HEK293 (cell line): Measurements from ENCODE around the gene NAT8L.

Experiments used
- CTCF ChIA-PET: fragments of 350-600 bp; formaldehyde crosslinking; extraction: SDS; loops from one replicate; lab custom pipeline; 2021; ENCODE audit warnings: antibody characterized with exemption; lab: Yijun Ruan, JAX
- POLR2A ChIA-PET: fragments of 300-600 bp; formaldehyde crosslinking; extraction: SDS; loops from one replicate; lab custom pipeline; 2020; ENCODE audit warnings: antibody characterized with exemption, inconsistent platforms; lab: Yijun Ruan, JAX
- H3K27ac ChIP-seq: fragments of 200-500 bp; sonication (Bioruptor generic); 2 replicates; pipeline ENCODE4 v1.5.1; 2014; ENCODE audit warnings: low read depth, low read length, control low read depth, inconsistent platforms; ENCODE audit errors: extremely low read depth
- H3K36me3 ChIP-seq, 2 experiments: fragments of 200-500 bp in 1 of 2; sonication (Bioruptor generic) in 1 of 2; 1 replicate in 1 of 2; 2 replicates in 1 of 2; pipeline ENCODE4 v1.5.1; 2014 to 2017; ENCODE audit warnings: inconsistent platforms in 2 of 2, low read length in 2 of 2; ENCODE audit not compliant: control insufficient read depth in 2 of 2, insufficient read depth in 1 of 2
- H3K4me1 ChIP-seq: fragments of 200-500 bp; sonication (Bioruptor generic); 2 replicates; pipeline ENCODE4 v1.5.1; 2014; ENCODE audit warnings: mild to moderate bottlenecking, low read length, inconsistent platforms; ENCODE audit not compliant: control insufficient read depth, insufficient read depth
- H3K4me3 ChIP-seq: 2 replicates; pipeline ENCODE4 v1.5.1; 2011; ENCODE audit warnings: low read depth, mild to moderate bottlenecking, control low read depth, low read length, moderate library complexity
- H3K9me3 ChIP-seq: fragments of 200-500 bp; sonication (Bioruptor generic); 2 replicates; pipeline ENCODE4 v1.5.1; 2014; ENCODE audit warnings: low read depth, low read length, inconsistent platforms; ENCODE audit not compliant: control insufficient read depth, insufficient read depth
- GLI4 ChIP-seq: fragments of 450-650 bp; formaldehyde crosslinking; IDR thresholded peaks from 2 replicates; pipeline ENCODE4 v1.5.1; 2016; ENCODE audit warnings: missing biosample characterization, missing genetic modification characterization
- GLIS1 ChIP-seq: fragments of 450-650 bp; formaldehyde crosslinking; IDR thresholded peaks from 2 replicates; pipeline ENCODE4 v1.5.1; 2016; ENCODE audit warnings: missing biosample characterization, missing genetic modification characterization
- KLF10 ChIP-seq: fragments of 450-650 bp; IDR thresholded peaks from 2 replicates; pipeline ENCODE4 v1.5.1; 2018; ENCODE audit warnings: missing biosample characterization, mild to moderate bottlenecking, missing genetic modification characterization
- KLF9 ChIP-seq: fragments of 450-650 bp; formaldehyde crosslinking; IDR thresholded peaks from 2 replicates; pipeline ENCODE4 v1.5.1; 2016; ENCODE audit warnings: missing biosample characterization, missing genetic modification characterization, low read depth
- MZF1 ChIP-seq: fragments of 450-650 bp; formaldehyde crosslinking; IDR thresholded peaks from 2 replicates; pipeline ENCODE4 v1.5.1; 2017; ENCODE audit warnings: missing biosample characterization, missing genetic modification characterization, borderline replicate concordance
- YY1 ChIP-seq: fragments of 450-650 bp; formaldehyde crosslinking; IDR thresholded peaks from 2 replicates; pipeline ENCODE4 v1.5.1; 2018; ENCODE audit warnings: missing biosample characterization, missing genetic modification characterization
- ZBTB10 ChIP-seq: fragments of 450-650 bp; formaldehyde crosslinking; IDR thresholded peaks from 2 replicates; pipeline ENCODE4 v1.5.1; 2016; ENCODE audit warnings: missing biosample characterization, missing genetic modification characterization
- ZBTB7A ChIP-seq: fragments of 450-650 bp; formaldehyde crosslinking; IDR thresholded peaks from 2 replicates; pipeline ENCODE4 v1.5.1; 2016; ENCODE audit warnings: low read depth, missing biosample characterization, missing genetic modification characterization
- ZBTB8A ChIP-seq: fragments of 450-650 bp; formaldehyde crosslinking; IDR thresholded peaks from 2 replicates; pipeline ENCODE4 v1.5.1; 2016; ENCODE audit warnings: missing biosample characterization, missing genetic modification characterization
- ZFP69B ChIP-seq: fragments of 450-650 bp; formaldehyde crosslinking; IDR thresholded peaks from 2 replicates; pipeline ENCODE4 v1.5.1; 2016; ENCODE audit warnings: missing biosample characterization, missing genetic modification characterization
- ZIC2 ChIP-seq: fragments of 450-650 bp; formaldehyde crosslinking; IDR thresholded peaks from 2 replicates; pipeline ENCODE4 v1.5.1; 2016; ENCODE audit warnings: missing biosample characterization, missing genetic modification characterization
- ZNF184 ChIP-seq: fragments of 450-650 bp; IDR thresholded peaks from 2 replicates; pipeline ENCODE4 v1.5.1; 2018; ENCODE audit warnings: missing biosample characterization, mild to moderate bottlenecking, missing genetic modification characterization
- ZNF433 ChIP-seq: fragments of 450-650 bp; formaldehyde crosslinking; IDR thresholded peaks from 2 replicates; pipeline ENCODE4 v1.5.1; 2016; ENCODE audit warnings: missing biosample characterization, missing genetic modification characterization, low read depth
- ZNF48 ChIP-seq: fragments of 450-650 bp; formaldehyde crosslinking; IDR thresholded peaks from 2 replicates; pipeline ENCODE4 v1.5.1; 2016; ENCODE audit warnings: missing biosample characterization, missing genetic modification characterization
- ZNF560 ChIP-seq: fragments of 450-650 bp; formaldehyde crosslinking; IDR thresholded peaks from 2 replicates; pipeline ENCODE4 v1.5.1; 2017; ENCODE audit warnings: missing biosample characterization, missing genetic modification characterization, borderline replicate concordance
- TF ChIP-seq, protein P1 (sequence below): sonication (generic); formaldehyde crosslinking; IDR thresholded peaks from 2 replicates; pipeline ENCODE4 v1.8.1; 2022; ENCODE audit warnings: mild to moderate bottlenecking, moderate library complexity, missing genetic modification reagents
- TF ChIP-seq, protein P2 (sequence below): fragments of 450-650 bp; formaldehyde crosslinking; IDR thresholded peaks from 2 replicates; pipeline ENCODE4 v1.5.1; 2017; ENCODE audit warnings: missing biosample characterization, missing genetic modification characterization
- TF ChIP-seq, protein P3 (sequence below): fragments of 450-650 bp; formaldehyde crosslinking; IDR thresholded peaks from 2 replicates; pipeline ENCODE4 v1.5.1; 2016; ENCODE audit warnings: missing biosample characterization, missing genetic modification characterization

NAT8L gene

GRCh38 chr4:2044542-2045517 lies 14.3 kb upstream of the NAT8L start:
- H3K9me3 ChIP-seq = no peaks in the 10 kb centered on the region
- CTCF ChIA-PET = no interaction called here
- no peaks in the 10 kb centered on the region for H3K4me1 ChIP-seq
- no peak overlapping the region for H3K27ac ChIP-seq
- TF ChIP-seq ZBTB8A (tag by site-specific recombination) (0 out of 2 replicates have a peak, but pooled peaks have one; percentile 22), KLF10 (peak; percentile 91)
- TF ChIP-seq, protein P1, sequence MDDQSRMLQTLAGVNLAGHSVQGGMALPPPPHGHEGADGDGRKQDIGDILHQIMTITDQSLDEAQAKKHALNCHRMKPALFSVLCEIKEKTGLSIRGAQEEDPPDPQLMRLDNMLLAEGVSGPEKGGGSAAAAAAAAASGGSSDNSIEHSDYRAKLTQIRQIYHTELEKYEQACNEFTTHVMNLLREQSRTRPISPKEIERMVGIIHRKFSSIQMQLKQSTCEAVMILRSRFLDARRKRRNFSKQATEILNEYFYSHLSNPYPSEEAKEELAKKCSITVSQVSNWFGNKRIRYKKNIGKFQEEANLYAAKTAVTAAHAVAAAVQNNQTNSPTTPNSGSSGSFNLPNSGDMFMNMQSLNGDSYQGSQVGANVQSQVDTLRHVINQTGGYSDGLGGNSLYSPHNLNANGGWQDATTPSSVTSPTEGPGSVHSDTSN (CRISPR knock-in tag) = no peak
- peaks cover 0 to 6% of the 10 kb centered on the region in 2 experiments; a peak in 1 of 3 replicates for H3K36me3 ChIP-seq
- POLR2A ChIA-PET = no interaction called here
- no peak overlapping the region for H3K4me3 ChIP-seq

DNA sequence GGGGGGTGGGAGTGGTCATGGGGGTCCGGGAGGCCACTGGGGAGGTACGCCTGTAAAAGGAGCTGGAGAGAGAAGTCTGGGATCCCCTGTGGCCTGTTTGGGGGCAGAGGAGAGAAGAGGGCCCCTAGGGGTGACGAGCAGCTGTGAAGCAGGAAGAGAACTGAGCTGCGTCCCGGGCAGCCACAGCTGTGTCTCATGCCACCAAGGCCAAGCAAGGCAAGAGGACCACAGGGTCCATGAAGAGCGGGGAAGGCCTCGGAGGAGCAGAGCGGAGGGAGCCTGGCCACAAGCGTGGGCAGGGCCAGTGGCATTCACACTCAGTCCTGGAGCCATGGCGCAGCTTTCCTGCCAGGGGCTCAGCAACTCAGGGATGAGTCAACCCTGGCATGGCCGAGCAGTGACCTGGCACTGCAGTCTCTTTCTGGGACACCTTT lies 13.6 kb upstream of the NAT8L start:
- H3K36me3 ChIP-seq = peaks cover 0 to 6% of the 10 kb centered on the region in 2 experiments; a peak in 1 of 3 replicates
- POLR2A ChIA-PET = interaction anchor here (0.9 kb wide), 1 partner anchor 37 kb away, joined by 3 read pairs; the partner anchor contains the start of gene NELFA
- H3K4me3 ChIP-seq = no peak overlapping the region
- H3K9me3 ChIP-seq = no peaks in the 10 kb centered on the region
- no peaks in the 10 kb centered on the region for H3K4me1 ChIP-seq
- TF ChIP-seq ZBTB10 (tag by site-specific recombination) = no peak
- TF ChIP-seq ZNF48 (tag by site-specific recombination) = no peak
- TF ChIP-seq YY1 (tag by site-specific recombination) = no peak
- no peak for TF ChIP-seq ZFP69B (tag by site-specific recombination)
- TF ChIP-seq, protein P2, sequence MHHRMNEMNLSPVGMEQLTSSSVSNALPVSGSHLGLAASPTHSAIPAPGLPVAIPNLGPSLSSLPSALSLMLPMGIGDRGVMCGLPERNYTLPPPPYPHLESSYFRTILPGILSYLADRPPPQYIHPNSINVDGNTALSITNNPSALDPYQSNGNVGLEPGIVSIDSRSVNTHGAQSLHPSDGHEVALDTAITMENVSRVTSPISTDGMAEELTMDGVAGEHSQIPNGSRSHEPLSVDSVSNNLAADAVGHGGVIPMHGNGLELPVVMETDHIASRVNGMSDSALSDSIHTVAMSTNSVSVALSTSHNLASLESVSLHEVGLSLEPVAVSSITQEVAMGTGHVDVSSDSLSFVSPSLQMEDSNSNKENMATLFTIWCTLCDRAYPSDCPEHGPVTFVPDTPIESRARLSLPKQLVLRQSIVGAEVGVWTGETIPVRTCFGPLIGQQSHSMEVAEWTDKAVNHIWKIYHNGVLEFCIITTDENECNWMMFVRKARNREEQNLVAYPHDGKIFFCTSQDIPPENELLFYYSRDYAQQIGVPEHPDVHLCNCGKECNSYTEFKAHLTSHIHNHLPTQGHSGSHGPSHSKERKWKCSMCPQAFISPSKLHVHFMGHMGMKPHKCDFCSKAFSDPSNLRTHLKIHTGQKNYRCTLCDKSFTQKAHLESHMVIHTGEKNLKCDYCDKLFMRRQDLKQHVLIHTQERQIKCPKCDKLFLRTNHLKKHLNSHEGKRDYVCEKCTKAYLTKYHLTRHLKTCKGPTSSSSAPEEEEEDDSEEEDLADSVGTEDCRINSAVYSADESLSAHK (tag by site-specific recombination) = no peak
- no peak for TF ChIP-seq ZNF433 (tag by site-specific recombination)
- no peak for TF ChIP-seq ZNF184 (tag by site-specific recombination)
- TF ChIP-seq, all 188 proteins: peak for 0
- H3K27ac ChIP-seq = no peak overlapping the region
- CTCF ChIA-PET = no interaction called here

DNA sequence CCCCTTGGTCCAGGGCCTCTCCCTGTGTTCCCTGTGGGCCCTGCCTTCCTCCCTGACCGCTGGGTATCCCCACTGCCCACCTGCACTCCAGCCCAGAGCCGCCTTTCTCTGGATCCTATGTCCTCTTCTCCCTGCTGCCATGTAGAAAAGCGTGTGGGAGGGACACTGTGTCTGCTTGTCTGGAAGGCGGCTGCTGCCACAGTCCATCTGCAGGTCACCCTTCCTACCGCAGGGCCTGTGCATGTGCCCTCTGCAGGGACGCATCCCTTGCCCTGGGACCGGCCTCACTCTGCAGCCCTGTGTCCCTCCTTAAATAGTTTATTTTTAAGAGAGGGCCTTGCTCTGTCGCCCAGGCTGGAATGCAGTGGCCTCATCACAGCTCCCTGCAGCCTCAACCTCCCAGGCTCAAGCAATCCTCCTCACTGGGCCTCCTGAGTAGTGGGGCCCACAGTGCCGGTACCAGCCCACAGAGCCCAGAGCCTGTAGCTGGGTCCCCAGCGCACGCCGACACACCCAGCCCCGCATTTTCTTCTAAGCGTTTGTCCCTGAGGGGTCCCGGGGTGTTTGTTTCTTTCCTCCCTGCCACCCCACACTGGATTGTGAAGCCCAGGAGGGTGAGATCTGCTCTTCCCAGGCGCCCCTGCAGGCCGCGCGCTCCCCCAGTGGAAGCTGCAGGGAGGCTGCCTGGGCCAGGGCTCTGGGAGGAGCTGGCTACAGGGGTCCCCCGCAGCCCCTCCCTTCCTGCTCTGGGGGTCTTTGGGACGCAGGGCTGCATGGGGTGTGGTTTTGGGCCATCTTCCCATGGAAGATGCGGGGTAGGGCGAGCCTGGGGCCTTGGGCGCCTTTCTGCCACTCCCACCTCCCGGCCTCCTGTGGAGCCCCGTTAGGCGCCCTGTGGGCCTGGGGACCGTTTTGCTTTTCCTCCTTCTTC lies 12.8 kb upstream of the NAT8L start:
- ChIA-PET POLR2A (interaction anchor here (0.9 kb wide), 1 partner anchor 38 kb away, joined by 3 read pairs; the partner anchor contains the start of gene NELFA), CTCF (no interaction called here)
- no peaks in the 10 kb centered on the region for H3K4me1 ChIP-seq
- no peak overlapping the region for H3K27ac ChIP-seq
- H3K9me3 ChIP-seq = no peaks in the 10 kb centered on the region
- H3K4me3 ChIP-seq = no peak overlapping the region
- H3K36me3 ChIP-seq = peaks cover 0 to 6% of the 10 kb centered on the region in 2 experiments; a peak in 1 of 3 replicates
- TF ChIP-seq GLI4 (tag by site-specific recombination) (no peak), GLIS1 (tag by site-specific recombination) (0 out of 2 replicates have a peak, but pooled peaks have one; percentile 13), ZBTB7A (tag by site-specific recombination) (no peak), ZNF560 (tag by site-specific recombination) (no peak), KLF9 (no peak), MZF1 (tag by site-specific recombination) (no peak), ZIC2 (tag by site-specific recombination) (peak; percentile 59)
- TF ChIP-seq, protein P1 (CRISPR knock-in tag) = no peak
- TF ChIP-seq, protein P3, sequence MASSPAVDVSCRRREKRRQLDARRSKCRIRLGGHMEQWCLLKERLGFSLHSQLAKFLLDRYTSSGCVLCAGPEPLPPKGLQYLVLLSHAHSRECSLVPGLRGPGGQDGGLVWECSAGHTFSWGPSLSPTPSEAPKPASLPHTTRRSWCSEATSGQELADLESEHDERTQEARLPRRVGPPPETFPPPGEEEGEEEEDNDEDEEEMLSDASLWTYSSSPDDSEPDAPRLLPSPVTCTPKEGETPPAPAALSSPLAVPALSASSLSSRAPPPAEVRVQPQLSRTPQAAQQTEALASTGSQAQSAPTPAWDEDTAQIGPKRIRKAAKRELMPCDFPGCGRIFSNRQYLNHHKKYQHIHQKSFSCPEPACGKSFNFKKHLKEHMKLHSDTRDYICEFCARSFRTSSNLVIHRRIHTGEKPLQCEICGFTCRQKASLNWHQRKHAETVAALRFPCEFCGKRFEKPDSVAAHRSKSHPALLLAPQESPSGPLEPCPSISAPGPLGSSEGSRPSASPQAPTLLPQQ (tag by site-specific recombination) = 0 out of 2 replicates have a peak, but pooled peaks have one; percentile 58
